ENCODE results near the gene FAM53C.
A peak's percentile ranks its signal among the peaks of the same experiment; 100 is the strongest.
"Not testable (repeated sequence)": the region's sequence is repeated elsewhere in the genome, so short reads cannot be mapped to it uniquely, and the experiment has no call there.

Gene FAM53C

DNA sequence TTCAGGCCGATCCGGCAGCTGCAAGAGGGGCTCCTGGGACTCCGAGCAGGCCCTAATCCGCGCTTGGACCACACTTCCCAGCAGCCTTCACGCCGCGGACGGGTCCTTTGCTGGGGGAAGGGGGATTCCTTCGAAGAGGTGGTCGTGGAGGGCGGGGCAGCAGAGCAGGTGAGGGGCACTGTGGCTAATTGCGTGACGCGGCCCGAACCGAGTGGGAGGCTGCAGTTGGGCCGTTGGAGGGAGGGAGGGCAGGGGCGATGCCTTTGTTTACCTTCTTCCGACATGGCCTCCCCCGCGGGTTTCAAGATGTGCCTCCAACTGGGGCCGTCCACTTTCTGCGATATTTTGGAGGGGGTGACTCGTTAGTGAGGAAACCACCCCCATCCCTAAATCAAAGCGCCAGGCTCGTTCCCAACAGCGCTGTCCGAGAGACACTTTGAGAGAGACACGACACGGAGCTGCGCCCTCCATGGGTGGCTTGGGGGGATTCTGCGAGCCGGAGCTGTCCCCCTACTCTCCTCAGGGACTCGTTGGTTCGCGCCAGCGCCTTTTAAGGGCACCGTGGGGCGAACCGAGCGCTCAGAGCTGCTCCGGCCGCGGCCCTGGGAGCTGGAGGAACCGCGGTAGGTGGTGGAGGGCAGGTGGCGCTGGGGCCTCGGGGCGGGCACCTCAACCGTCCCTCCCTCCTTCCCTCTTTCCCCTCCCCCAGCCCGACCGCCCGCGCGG lies at the start of gene FAM53C:
Gene FAM53C (plus strand): TSS at position 582 of the 726 bp plus-strand sequence. CDS start 3,070 bp downstream, outside the sequence.
- DNase-seq (ENCODE audit: low read depth in 1 of 2, low spot score in 1 of 2): peak; percentile 74 to 97
- in situ Hi-C loops (cut with HindIII; ENCODE audit: low pct_unique_long_range_greater_than_20kb, low sequenced_read_pairs): no loop called here
- TF ChIP-seq JUND (IDR thresholded peaks at IDR 0.05; ENCODE audit: low read depth): peak; percentile 84

DNA sequence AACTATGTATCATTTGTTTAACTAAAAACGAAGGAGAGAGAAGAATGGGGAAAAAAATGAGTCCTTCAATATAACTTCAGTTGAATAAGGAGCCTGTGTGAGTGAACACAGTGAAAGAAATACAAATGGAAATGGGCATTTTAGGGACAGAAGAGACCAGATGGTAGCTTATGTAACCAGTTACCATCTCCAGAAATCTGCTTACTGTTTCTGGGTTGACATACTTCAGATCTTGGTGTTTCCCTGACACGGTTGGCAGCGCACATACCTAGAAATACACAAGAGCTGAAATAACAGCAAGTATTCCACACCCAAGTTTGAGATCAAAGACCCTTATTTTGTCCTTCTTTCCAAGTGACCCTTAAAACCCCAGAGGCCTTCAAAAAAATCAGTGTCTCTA lies 48.8 kb upstream of the FAM53C start:
- TF ChIP-seq JUND (IDR thresholded peaks at IDR 0.05; ENCODE audit: low read depth): no peak
- in situ Hi-C loops (cut with HindIII; ENCODE audit: low pct_unique_long_range_greater_than_20kb, low sequenced_read_pairs): no loop called here
- no peak for DNase-seq (ENCODE audit: low read depth in 1 of 2, low spot score in 1 of 2)

DNA sequence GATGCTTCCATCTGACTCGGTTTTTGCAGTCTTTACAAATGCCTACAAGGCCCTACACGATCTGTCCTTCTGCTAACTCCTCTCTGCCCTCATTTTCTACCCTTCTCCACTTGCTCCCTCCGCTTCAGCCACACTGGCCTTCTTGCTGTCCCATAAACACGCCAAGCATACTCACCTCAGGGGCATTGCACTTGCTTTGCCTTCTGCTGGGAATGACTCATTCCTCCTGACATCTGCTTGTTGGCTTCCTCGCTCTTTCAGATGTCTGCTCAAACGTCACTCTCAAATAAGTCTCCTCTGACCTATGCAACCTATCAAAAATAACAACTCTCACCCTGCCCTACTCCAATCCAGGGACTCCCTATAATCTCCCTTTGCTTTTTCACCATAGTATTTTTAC lies 34.7 kb upstream of the FAM53C start:
- DNase-seq (ENCODE audit: low read depth in 1 of 2, low spot score in 1 of 2): no peak
- TF ChIP-seq JUND (IDR thresholded peaks at IDR 0.05; ENCODE audit: low read depth): no peak
- in situ Hi-C loops (cut with HindIII; ENCODE audit: low pct_unique_long_range_greater_than_20kb, low sequenced_read_pairs): no loop called here

DNA sequence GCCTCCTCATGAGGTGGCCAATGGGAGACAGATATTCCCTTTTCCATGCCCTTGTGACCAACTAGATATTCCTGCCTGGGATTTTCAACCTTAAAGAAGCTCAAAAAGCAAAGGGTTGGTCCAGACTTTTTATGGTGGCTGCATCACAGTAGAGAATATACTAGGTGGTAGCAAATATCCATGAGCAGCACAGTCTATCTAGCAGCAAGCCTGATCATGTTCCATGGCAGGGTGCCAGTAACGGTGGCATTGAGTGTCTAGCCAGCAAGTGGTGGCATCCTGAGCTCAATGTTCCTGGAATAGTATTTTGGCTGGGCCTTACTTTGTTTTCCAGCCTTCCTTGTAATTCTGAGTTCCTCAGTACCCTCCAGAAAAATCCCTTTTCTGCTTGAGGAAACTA lies 32.3 kb upstream of the FAM53C start:
- peak in 1 of 2 experiments; percentile 62 for DNase-seq (ENCODE audit: low read depth in 1 of 2, low spot score in 1 of 2)
- TF ChIP-seq JUND (IDR thresholded peaks at IDR 0.05; ENCODE audit: low read depth): no peak
- in situ Hi-C loops (cut with HindIII; ENCODE audit: low pct_unique_long_range_greater_than_20kb, low sequenced_read_pairs): no loop called here

DNA sequence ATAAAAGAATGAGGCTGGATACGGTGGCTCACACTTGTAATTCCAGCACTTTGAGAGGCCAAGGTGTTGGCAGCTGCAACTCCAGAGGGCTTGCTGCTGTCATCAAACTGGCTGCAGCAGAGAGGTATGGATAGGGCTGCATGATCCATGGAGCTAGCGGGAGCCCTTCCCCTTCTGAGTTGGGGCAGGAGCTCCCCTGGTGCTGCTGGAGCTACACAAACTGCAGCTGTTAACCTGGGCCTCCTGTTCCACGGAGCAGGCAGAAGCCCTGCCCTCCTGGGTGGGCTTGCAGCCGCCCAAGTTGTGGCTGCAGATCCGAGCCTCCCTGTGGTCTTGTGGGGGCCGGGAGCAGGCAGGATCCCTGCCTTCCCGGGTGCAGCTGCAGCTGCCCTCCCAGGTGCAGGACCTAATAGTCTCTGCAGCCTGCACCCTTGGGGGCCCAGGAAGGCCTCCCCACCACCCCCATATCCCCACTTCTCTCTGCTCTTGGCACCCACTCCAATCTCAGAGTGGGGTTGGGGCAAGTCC lies 22.3 kb upstream of the FAM53C start:
- DNase-seq (ENCODE audit: low read depth in 1 of 2, low spot score in 1 of 2): no peak
- in situ Hi-C loops (cut with HindIII; ENCODE audit: low pct_unique_long_range_greater_than_20kb, low sequenced_read_pairs): no loop called here
- TF ChIP-seq JUND (IDR thresholded peaks at IDR 0.05; ENCODE audit: low read depth): no peak

DNA sequence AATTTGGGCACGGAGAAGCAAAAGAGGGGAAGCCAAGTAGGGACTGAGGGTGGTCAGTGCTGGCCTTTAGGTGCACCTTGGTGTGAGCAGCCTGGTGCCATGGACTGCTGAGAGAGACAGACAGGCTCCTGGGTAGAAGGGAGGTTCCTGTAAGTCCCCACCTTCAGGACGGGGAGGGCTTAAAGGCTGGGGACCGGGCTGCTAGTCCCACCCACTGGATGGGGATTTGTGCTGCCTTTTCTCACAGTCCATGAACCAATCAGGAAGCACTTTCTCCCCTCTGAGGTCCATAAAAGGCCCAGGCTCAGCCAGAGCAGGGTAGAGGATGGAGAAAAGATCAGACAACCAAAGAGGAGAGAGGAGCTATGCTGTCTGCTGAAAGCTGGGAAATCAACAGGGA lies 21.7 kb upstream of the FAM53C start:
- TF ChIP-seq JUND (IDR thresholded peaks at IDR 0.05; ENCODE audit: low read depth): no peak
- no peak for DNase-seq (ENCODE audit: low read depth in 1 of 2, low spot score in 1 of 2)
- in situ Hi-C loops (cut with HindIII; ENCODE audit: low pct_unique_long_range_greater_than_20kb, low sequenced_read_pairs): no loop called here

DNA sequence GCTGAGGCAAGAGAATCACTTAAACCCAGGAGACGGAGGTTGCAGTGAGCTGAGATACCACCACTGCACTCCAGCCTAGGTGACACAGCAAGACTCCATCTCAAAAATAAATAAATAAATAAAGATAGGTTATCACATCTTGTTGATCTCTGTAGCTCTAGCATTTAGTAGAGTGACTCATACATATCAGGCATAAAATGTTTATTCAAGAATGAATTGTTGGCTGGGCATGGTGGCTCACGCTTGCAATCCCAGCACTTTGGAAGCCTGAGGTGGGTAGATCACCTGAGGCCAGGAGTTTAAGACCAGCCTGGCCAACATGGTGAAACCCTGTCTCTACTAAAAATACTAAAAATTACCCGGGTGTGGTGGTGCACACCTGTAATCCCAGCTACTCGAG lies 19.9 kb upstream of the FAM53C start:
- DNase-seq (ENCODE audit: low read depth in 1 of 2, low spot score in 1 of 2); in situ Hi-C loops (cut with HindIII; ENCODE audit: low pct_unique_long_range_greater_than_20kb, low sequenced_read_pairs): not testable (repeated sequence)

DNA sequence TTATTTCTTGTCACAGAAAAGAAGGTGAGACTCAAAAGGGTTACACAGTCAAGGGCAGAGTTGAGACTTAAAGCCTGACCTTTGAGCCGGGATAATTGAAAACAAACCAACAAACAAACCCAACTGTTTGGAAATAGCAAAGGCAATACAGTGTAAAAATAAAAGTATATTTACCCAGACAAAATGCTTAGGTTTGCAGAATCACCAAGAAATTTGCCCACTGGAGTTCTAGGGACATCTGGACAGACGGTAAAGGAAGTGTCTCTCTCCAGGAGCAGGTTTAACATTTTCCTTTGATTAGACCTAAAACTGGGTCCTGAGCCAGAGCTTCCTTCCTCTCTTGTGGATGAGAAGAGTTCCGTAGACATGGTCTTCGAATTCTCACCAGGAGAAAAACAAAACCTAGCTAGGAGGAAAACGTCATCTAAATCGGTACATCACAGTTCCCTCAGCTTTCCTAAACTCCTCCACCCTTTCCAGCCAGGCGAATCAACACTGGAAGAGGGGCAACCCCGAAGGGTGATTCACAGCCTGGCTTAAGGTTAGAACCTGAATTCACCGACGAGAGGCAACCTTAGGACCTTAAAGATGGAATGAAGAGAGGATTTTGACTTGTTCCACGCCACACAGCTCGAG lies 7.1 kb upstream of the FAM53C start:
- TF ChIP-seq JUND (IDR thresholded peaks at IDR 0.05; ENCODE audit: low read depth): no peak
- in situ Hi-C loops (cut with HindIII; ENCODE audit: low pct_unique_long_range_greater_than_20kb, low sequenced_read_pairs): no loop called here
- DNase-seq (ENCODE audit: low read depth in 1 of 2, low spot score in 1 of 2): no peak

DNA sequence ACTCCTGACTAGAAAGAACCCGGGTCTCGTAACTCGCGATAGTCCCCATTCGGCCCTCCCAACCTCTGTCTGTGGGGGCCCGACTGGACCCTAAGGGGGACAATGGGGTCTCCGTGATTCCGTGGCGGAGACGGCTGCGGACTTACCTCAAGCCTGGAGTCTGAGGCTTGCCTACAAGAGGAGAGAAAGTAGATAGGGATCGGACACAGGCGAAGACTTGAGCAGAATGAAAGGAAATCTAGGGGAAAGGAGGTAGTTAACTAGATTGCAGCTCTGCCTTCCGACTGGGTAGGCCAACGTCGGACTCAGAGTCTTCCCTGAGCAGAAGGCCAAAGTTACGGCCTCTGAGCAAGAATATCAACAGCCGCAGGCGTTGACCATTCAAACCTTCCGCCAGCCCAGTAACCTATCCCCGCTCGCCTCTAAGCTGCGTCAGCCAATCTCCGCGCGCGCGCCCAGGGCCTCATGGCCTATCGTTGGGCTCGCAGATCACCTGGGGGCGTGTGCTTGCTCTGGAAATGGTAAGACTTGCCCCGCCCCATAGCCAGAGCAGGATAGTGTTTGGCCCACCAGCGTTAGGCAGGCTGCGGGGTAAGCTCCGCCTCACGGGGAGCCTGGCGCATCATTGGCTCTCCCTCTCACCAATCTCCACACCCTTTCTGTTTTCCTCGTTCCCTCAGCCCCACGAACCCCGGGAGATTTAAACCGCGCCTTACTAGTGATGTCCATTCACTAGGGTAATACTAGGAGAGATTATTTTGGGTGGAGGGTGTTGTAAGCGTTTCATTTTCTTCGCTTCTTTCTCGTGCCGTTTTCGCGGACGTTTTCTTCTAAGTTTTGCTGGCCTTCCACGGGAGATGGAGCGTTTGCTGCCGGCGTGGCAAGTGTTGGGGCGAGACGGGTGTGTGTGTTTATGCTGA lies 6.4 kb upstream of the FAM53C start, which contains the start of gene CDC25C:
Gene CDC25C (minus strand): TSS at position 356 of the 920 bp plus-strand sequence. CDS start 624 bp downstream, outside the sequence.
- TF ChIP-seq JUND (IDR thresholded peaks at IDR 0.05; ENCODE audit: low read depth): no peak
- in situ Hi-C loops (cut with HindIII; ENCODE audit: low pct_unique_long_range_greater_than_20kb, low sequenced_read_pairs): no loop called here
- peak; percentile 90 to 100 for DNase-seq (ENCODE audit: low read depth in 1 of 2, low spot score in 1 of 2)

DNA sequence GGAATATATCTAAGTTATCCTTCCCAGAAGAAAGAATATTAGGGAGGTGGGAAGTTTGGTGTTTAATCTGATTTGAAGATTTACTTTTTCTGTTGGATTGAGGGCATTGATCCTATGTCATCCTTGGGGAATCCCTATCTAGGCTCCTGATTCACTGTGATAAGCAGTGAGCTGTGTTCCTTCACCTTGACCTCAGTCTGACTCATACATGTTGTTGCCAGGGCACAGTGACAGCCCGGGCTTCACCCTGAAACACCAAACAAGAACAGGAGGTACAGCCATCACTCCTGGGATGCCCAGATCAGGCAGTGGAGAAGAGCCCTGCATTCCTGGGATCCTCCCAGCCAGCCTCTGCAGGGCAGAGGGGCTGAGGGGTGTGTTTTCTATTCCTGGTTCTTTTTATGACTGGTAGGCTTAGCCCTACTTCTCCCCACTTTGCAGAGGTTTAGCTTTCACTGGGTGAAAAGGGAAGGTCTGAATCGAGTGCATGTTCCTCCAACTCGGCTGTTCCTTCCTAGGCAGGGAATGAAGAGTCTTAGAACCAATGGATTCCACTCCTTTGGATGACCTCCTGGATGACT lies 3.1 kb upstream of the FAM53C start:
- no peak for DNase-seq (ENCODE audit: low read depth in 1 of 2, low spot score in 1 of 2)
- in situ Hi-C loops (cut with HindIII; ENCODE audit: low pct_unique_long_range_greater_than_20kb, low sequenced_read_pairs): no loop called here
- TF ChIP-seq JUND (IDR thresholded peaks at IDR 0.05; ENCODE audit: low read depth): no peak

DNA sequence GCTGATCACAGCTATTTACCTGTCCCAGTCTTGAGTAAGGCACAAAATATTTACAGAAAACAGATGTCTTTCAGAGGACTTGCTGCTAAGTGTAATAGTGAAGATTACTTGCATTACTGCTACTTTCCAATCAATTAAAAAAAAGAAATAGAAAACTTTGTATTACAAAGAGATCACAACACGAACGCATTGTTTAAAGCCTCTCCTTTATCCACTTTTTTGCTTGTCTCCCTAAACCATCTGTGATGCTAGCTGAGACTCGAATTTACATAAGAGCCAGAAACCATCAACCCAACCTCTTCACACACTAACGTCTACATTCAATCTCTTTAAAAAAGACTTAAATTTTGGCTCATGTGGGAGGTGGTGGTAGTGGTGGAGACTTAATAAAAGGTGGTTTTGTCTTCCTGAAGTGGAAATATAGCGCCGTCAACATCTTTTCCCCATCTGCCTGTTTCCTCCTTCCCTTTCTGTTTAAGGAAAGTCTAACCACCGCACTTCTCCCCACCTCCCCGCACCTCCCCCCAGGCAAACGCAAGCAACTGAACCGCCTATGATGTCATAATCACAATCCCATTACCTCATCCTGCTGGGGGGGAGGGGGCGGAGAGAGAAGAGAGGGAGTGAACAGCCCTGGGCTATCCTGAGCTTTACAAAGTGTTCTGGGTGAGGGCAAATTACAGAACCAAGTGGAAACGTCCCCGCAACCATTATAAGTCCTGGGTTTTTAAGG lies 948 bp upstream of the FAM53C start:
- in situ Hi-C loops (cut with HindIII; ENCODE audit: low pct_unique_long_range_greater_than_20kb, low sequenced_read_pairs): no loop called here
- no peak for TF ChIP-seq JUND (IDR thresholded peaks at IDR 0.05; ENCODE audit: low read depth)
- DNase-seq (ENCODE audit: low read depth in 1 of 2, low spot score in 1 of 2): peak in 1 of 2 experiments; percentile 91

All from T47D (cell line).